H1 (cell line): ENCODE data around the gene NUBP2. TPM values are rescaled to one million over a fixed set of nuclear protein-coding genes. Genes with fewer than 3 reads are reported as not detected.

ENCODE experiments used
- ASH2L ChIP-seq: fragments of 200-600, 300-600 bp; sonication (generic); IDR thresholded peaks from one replicate; pipeline ENCODE4 v1.7.1; 2017; ENCODE audit warnings: low read length
- HDAC2 ChIP-seq, 2 experiments: fragments of 300-600 bp in 1 of 2; sonication (generic) in 1 of 2; IDR thresholded peaks; 2 replicates each; pipeline ENCODE4 v1.6.1; 2011 to 2012; ENCODE audit warnings: low read depth in 2 of 2, low read length in 2 of 2, mild to moderate bottlenecking in 2 of 2, moderate library complexity in 2 of 2, borderline replicate concordance in 1 of 2, inconsistent platforms in 1 of 2
- TCF12 ChIP-seq: IDR thresholded peaks from 2 replicates; pipeline ENCODE4 v1.6.1; 2011; ENCODE audit warnings: low read depth, mild to moderate bottlenecking, low read length
- polyA plus RNA-seq, 7 experiments: library from polyadenylated mRNA; depleted of rRNA in 3 of 7; stranded (reverse) in 5 of 7; unstranded in 2 of 7; fragments of >200 nt in 5 of 7; fragments of 200-250 nt in 2 of 7; gene quantifications; 1 replicate in 5 of 7; 2 replicates in 1 of 7; 4 replicates in 1 of 7; pipeline versions ENCODE4 v1.2.1 to v1.2.3, GENCODE V29; 2011 to 2013; ENCODE audit warnings: missing spikeins in 2 of 7, mixed read lengths in 2 of 7
- total RNA-seq: library from RNA; stranded (reverse); fragmentation: NEBNext Ultra II Directional; extraction: Animal tissue kit (Norgen Biotek cat#: 25700); gene quantifications from 2 replicates; pipeline ENCODE4 v1.2.1, GENCODE V29; 2021

Gene NUBP2
- total and polyA plus RNA-seq, 2 of the 8 experiments (the other 6 are each of a cell fraction or from before 2014, with no cell fraction given), result 70.3 to 96.9 TPM

DNA sequence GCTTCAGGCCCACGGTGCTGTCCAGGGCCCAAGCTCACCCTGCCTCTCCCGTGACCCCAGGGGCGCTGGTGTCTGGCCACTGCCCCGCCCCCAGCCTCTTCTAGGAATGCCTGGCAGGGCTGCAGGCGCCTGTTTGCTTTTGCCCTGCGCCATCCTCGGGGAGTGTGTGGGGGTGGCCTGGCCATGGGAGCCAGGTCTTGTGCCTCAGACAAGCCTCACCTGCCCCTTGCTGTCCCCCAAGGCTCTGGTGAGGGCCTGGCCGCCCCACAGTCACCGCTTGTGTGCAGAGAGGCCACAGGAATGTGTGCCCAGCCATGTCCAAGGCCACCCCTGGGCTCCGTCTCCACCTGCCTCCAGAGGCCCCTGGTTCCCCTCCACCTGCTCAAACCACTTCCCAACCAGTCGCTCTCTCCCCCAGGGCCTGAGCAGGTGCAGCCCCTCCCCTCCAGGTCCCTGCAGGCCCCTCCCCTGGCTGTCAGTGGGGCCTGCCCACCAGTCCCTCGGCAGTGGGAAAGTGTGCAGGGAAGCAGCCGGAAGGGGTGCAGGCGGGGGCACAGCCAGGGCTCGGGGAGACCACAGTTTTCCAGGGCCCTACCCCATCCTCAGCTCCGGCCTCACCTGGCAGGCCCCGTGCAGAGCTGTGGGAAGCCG is 11.6 kb downstream of the NUBP2 start (continued):
- TF ChIP-seq HDAC2 (IDR thresholded peaks at IDR 0.05; ENCODE audit: borderline replicate concordance in 1 of 2, low read depth in 2 of 2, low read length in 2 of 2), result no peak
- no peak for TF ChIP-seq TCF12
- TF ChIP-seq ASH2L, result no peak
